OCI-LY3 (cell line): ENCODE measurements around the gene CD160.

ENCODE experiments used
- H2AFZ ChIP-seq: fragments of 200-600, 300-600 bp; shearing (Covaris generic); 2 replicates; pipeline ENCODE4 v1.6.0; 2014; ENCODE audit warnings: antibody characterized with exemption, low read depth, low read length
- H3K27ac ChIP-seq: fragments of 200-600, 300-600 bp; sonication (generic); 2 replicates; pipeline ENCODE4 v1.5.1; 2014; ENCODE audit warnings: mild to moderate bottlenecking, low read length, moderate library complexity, mixed read lengths
- H3K27me3 ChIP-seq: fragments of 200-600, 300-600 bp; sonication (generic); 2 replicates; pipeline ENCODE4 v1.6.1; 2014; ENCODE audit warnings: low read depth, low read length, mixed read lengths
- H3K36me3 ChIP-seq: fragments of 200-600, 300-600 bp; sonication (generic); replicated peaks from 2 replicates; pipeline ENCODE3; 2014; ENCODE audit warnings: low read depth, low read length, mixed read lengths
- H3K4me1 ChIP-seq: fragments of 300-600, 200-600 bp; sonication (generic); 2 replicates; pipeline ENCODE4 v1.6.1; 2014; ENCODE audit warnings: low read length, mixed read lengths
- H3K4me2 ChIP-seq: fragments of 200-600, 300-600 bp; sonication (generic); 2 replicates; pipeline ENCODE4 v1.6.1; 2014; ENCODE audit warnings: low read length, mixed read lengths
- H3K4me3 ChIP-seq: fragments of 300-600, 200-600 bp; sonication (generic); 2 replicates; pipeline ENCODE4 v1.5.1; 2014; ENCODE audit warnings: antibody characterized with exemption, mild to moderate bottlenecking, low read length, moderate library complexity
- H3K79me2 ChIP-seq: fragments of 300-600, 200-600 bp; shearing (Covaris generic); 2 replicates; pipeline ENCODE4 v1.6.1; 2014; ENCODE audit warnings: mild to moderate bottlenecking, low read length, mixed read lengths
- H3K9ac ChIP-seq: fragments of 300-600, 200-600 bp; shearing (Covaris generic); 2 replicates; pipeline ENCODE4 v1.6.0; 2014; ENCODE audit warnings: mild to moderate bottlenecking, low read length, moderate library complexity
- H3K9me3 ChIP-seq: fragments of 200-600, 300-600 bp; shearing (Covaris generic); 2 replicates; pipeline ENCODE4 v1.6.1; 2014; ENCODE audit warnings: low read length, mixed read lengths; ENCODE audit not compliant: insufficient read depth
- H4K20me1 ChIP-seq: fragments of 200-600, 300-600 bp; sonication (generic); 2 replicates; pipeline ENCODE4 v1.6.1; 2016; ENCODE audit warnings: low read length, mixed read lengths; ENCODE audit not compliant: insufficient read depth
- CTCF ChIP-seq: fragments of 200-600, 300-600 bp; sonication (generic); IDR thresholded peaks from 2 replicates; pipeline ENCODE4 v1.5.1; 2014; ENCODE audit warnings: antibody characterized with exemption, low read length, low read depth
- EZH2phosphoT487 ChIP-seq: fragments of 200-600 bp; shearing (Covaris generic); IDR thresholded peaks from 2 replicates; pipeline ENCODE4 v1.6.1; 2018; ENCODE audit warnings: antibody characterized with exemption, mixed run types, low read depth

The CD160 gene

GRCh38 chr1:145695821-145696629 is 23.3 kb upstream of the CD160 start:
- TF ChIP-seq EZH2phosphoT487 (no peak), CTCF (no peak)
- no peaks in the 10 kb centered on the region for H3K79me2 ChIP-seq
- no peaks in the 10 kb centered on the region for H3K9me3 ChIP-seq
- H4K20me1 ChIP-seq: no peaks in the 10 kb centered on the region
- H3K27ac ChIP-seq: no peak overlapping the region
- no peak overlapping the region for H2AFZ ChIP-seq
- H3K4me3 ChIP-seq: no peak overlapping the region
- H3K36me3 ChIP-seq: no peaks in the 10 kb centered on the region
- no peaks in the 10 kb centered on the region for H3K27me3 ChIP-seq
- no peaks in the 10 kb centered on the region for H3K4me1 ChIP-seq
- H3K9ac ChIP-seq: no peak overlapping the region
- H3K4me2 ChIP-seq: no peak overlapping the region

GRCh38 chr1:145696630-145696960 is 22.7 kb upstream of the CD160 start:
- no peak overlapping the region for H3K27ac ChIP-seq
- H3K4me1 ChIP-seq: no peaks in the 10 kb centered on the region
- H3K79me2 ChIP-seq: no peaks in the 10 kb centered on the region
- H2AFZ ChIP-seq: no peak overlapping the region
- no peaks in the 10 kb centered on the region for H4K20me1 ChIP-seq
- H3K9ac ChIP-seq: no peak overlapping the region
- H3K4me2 ChIP-seq: no peak overlapping the region
- peaks cover 4% of the 10 kb centered on the region; the same call in 1 of the 2 replicates for H3K27me3 ChIP-seq
- TF ChIP-seq EZH2phosphoT487 (no peak), CTCF (no peak)
- no peak overlapping the region for H3K4me3 ChIP-seq
- H3K36me3 ChIP-seq: no peaks in the 10 kb centered on the region
- H3K9me3 ChIP-seq: no peaks in the 10 kb centered on the region

- no peaks in the 10 kb centered on the region for H4K20me1 ChIP-seq
- H3K9ac ChIP-seq: no peak overlapping the region
- TF ChIP-seq EZH2phosphoT487: no peak
- no peak for TF ChIP-seq CTCF
- no peaks in the 10 kb centered on the region for H3K79me2 ChIP-seq
- H2AFZ ChIP-seq: no peak overlapping the region
- H3K27ac ChIP-seq: no peak overlapping the region
- H3K27me3 ChIP-seq: peaks cover 13% of the 10 kb centered on the region
- no peaks in the 10 kb centered on the region for H3K9me3 ChIP-seq
- H3K36me3 ChIP-seq: no peaks in the 10 kb centered on the region
- no peak overlapping the region for H3K4me2 ChIP-seq
- H3K4me1 ChIP-seq: no peaks in the 10 kb centered on the region
- H3K4me3 ChIP-seq: no peak overlapping the region
Observed at GRCh38 chr1:145701306-145701862, 17.9 kb upstream of the CD160 start.

- TF ChIP-seq EZH2phosphoT487 (no peak), CTCF (no peak)
- H2AFZ ChIP-seq: no peak overlapping the region
- no peaks in the 10 kb centered on the region for H4K20me1 ChIP-seq
- no peak overlapping the region for H3K4me2 ChIP-seq
- H3K4me1 ChIP-seq: no peaks in the 10 kb centered on the region
- H3K4me3 ChIP-seq: no peak overlapping the region
- no peak overlapping the region for H3K9ac ChIP-seq
- H3K27ac ChIP-seq: no peak overlapping the region
- H3K27me3 ChIP-seq: peaks cover 13% of the 10 kb centered on the region
- H3K79me2 ChIP-seq: no peaks in the 10 kb centered on the region
- H3K36me3 ChIP-seq: no peaks in the 10 kb centered on the region
- no peaks in the 10 kb centered on the region for H3K9me3 ChIP-seq
Observed at GRCh38 chr1:145702052-145702451, 17.2 kb upstream of the CD160 start.
